GM12878 (cell line): ENCODE results near the gene TIMD4. TPM values are rescaled to one million over a fixed set of nuclear protein-coding genes. Genes with fewer than 3 reads are reported as not detected.

Experiments used
- ASH2L ChIP-seq: fragments of 300-600, 200-600 bp; sonication (generic); IDR thresholded peaks from 2 replicates; pipeline ENCODE4 v1.6.1; 2017; ENCODE audit warnings: low read depth, mild to moderate bottlenecking, borderline replicate concordance
- ATF7 ChIP-seq: fragments of 450-650 bp; IDR thresholded peaks from 2 replicates; pipeline ENCODE4 v1.6.1; 2016; ENCODE audit warnings: low read depth, mild to moderate bottlenecking
- BRCA1 ChIP-seq: IDR thresholded peaks from 2 replicates; pipeline ENCODE4 v1.6.1; 2011; ENCODE audit warnings: low read depth, low read length, improper control_type of control experiment
- CEBPB ChIP-seq, 2 experiments: fragments of 150-350 bp in 1 of 2; IDR thresholded peaks; 2 replicates each; pipeline ENCODE4 v1.6.1; 2012 to 2014; ENCODE audit warnings: low read depth in 2 of 2, low read length in 2 of 2, borderline replicate concordance in 1 of 2, inconsistent platforms in 1 of 2
- FOXK2 ChIP-seq: fragments of 450-650 bp; IDR thresholded peaks from 2 replicates; pipeline ENCODE4 v1.6.1; 2017; ENCODE audit warnings: mild to moderate bottlenecking, moderate library complexity
- IKZF1 ChIP-seq: fragments of 450-650 bp; conservative IDR thresholded peaks from 2 replicates; pipeline ENCODE4 v1.6.1; 2017; ENCODE audit warnings: antibody characterized with exemption, mild to moderate bottlenecking
- JUNB ChIP-seq: IDR thresholded peaks from 2 replicates; pipeline ENCODE4 v1.6.1; 2016; ENCODE audit warnings: antibody characterized with exemption, mild to moderate bottlenecking
- LARP7 ChIP-seq: fragments of 450-650 bp; IDR thresholded peaks from 2 replicates; pipeline ENCODE4 v1.6.1; 2017; ENCODE audit warnings: mild to moderate bottlenecking
- MAX ChIP-seq: IDR thresholded peaks from 2 replicates; pipeline ENCODE4 v1.6.1; 2012; ENCODE audit warnings: low read depth, low read length, improper control_type of control experiment
- MLLT1 ChIP-seq: fragments of 450-650 bp; IDR thresholded peaks from 2 replicates; pipeline ENCODE4 v1.6.1; 2016; ENCODE audit warnings: mild to moderate bottlenecking
- MTA3 ChIP-seq: IDR thresholded peaks from 2 replicates; pipeline ENCODE4 v1.6.1; 2012; ENCODE audit warnings: low read length, inconsistent platforms, borderline replicate concordance
- NFYA ChIP-seq: IDR thresholded peaks from 2 replicates; pipeline ENCODE4 v1.6.1; 2011; ENCODE audit warnings: low read depth, mild to moderate bottlenecking, low read length, improper control_type of control experiment, borderline replicate concordance
- PAX5 ChIP-seq: IDR thresholded peaks from 2 replicates; pipeline ENCODE4 v1.6.1; 2011; ENCODE audit warnings: low read depth, low read length, borderline replicate concordance
- PBX3 ChIP-seq: IDR thresholded peaks from 2 replicates; pipeline ENCODE4 v1.6.1; 2011; ENCODE audit warnings: mild to moderate bottlenecking, low read depth, low read length, moderate library complexity; ENCODE audit not compliant: insufficient replicate concordance
- POLR2AphosphoS5 ChIP-seq: IDR thresholded peaks from 2 replicates; pipeline ENCODE4 v1.6.1; 2011; ENCODE audit warnings: mild to moderate bottlenecking, low read length, inconsistent platforms
- POU2F2 ChIP-seq: IDR thresholded peaks from 3 replicates; pipeline ENCODE4 v1.6.1; 2011; ENCODE audit warnings: low read depth, mild to moderate bottlenecking, low read length, borderline replicate concordance
- RCOR1 ChIP-seq: conservative IDR thresholded peaks from 2 replicates; pipeline ENCODE4 v1.6.1; 2012; ENCODE audit warnings: low read depth, low read length, improper control_type of control experiment
- RELA ChIP-seq: fragments of 450-650 bp; IDR thresholded peaks from 2 replicates; pipeline ENCODE4 v1.8.0; 2014; ENCODE audit warnings: borderline replicate concordance; ENCODE audit not compliant: partially characterized antibody
- SIX5 ChIP-seq: IDR thresholded peaks from 2 replicates; pipeline ENCODE4 v1.6.1; 2011; ENCODE audit warnings: mild to moderate bottlenecking, low read depth, low read length, moderate library complexity; ENCODE audit not compliant: severe bottlenecking
- SMARCA5 ChIP-seq: fragments of 450-650 bp; IDR thresholded peaks from 2 replicates; pipeline ENCODE4 v1.6.1; 2017; ENCODE audit warnings: mild to moderate bottlenecking
- SP1 ChIP-seq: IDR thresholded peaks from one replicate; pipeline ENCODE4 v1.6.1; 2011; ENCODE audit warnings: low read depth, low read length
- SREBF1 ChIP-seq: IDR thresholded peaks from 2 replicates; pipeline ENCODE4 v1.6.1; 2012; ENCODE audit warnings: mild to moderate bottlenecking, low read length
- STAT3 ChIP-seq: IDR thresholded peaks from 2 replicates; pipeline ENCODE4 v1.6.1; 2011; ENCODE audit warnings: low read depth, low read length, improper control_type of control experiment
- SUPT20H ChIP-seq: IDR thresholded peaks from 2 replicates; pipeline ENCODE4 v1.6.1; 2011; ENCODE audit warnings: low read depth, mild to moderate bottlenecking, low read length, moderate library complexity, borderline replicate concordance; ENCODE audit not compliant: control insufficient read depth
- TARDBP ChIP-seq: IDR thresholded peaks from 2 replicates; pipeline ENCODE4 v1.6.1; 2016; ENCODE audit warnings: borderline replicate concordance
- polyA plus RNA-seq, 11 experiments: library from polyadenylated mRNA; depleted of rRNA in 4 of 11; unstranded in 6 of 11; stranded (reverse) in 5 of 11; fragments of >200 nt; fragmentation: Nextera tagmentation in 4 of 11; fragmentation: Illumina TruSeq in 1 of 11; extraction: Ambion mirVana in 4 of 11; extraction: Trizol in 1 of 11; gene quantifications; 1 replicate in 1 of 11; 2 replicates in 10 of 11; pipeline versions ENCODE4 v1.2.1 to v1.2.3, GENCODE V29; 2011 to 2016; ENCODE audit warnings: inconsistent platforms in 2 of 11, missing spikeins in 2 of 11, low read depth in 1 of 11
- total RNA-seq, 4 experiments: library from RNA; depleted of rRNA in 3 of 4; stranded (reverse); fragments of >200 nt in 3 of 4; fragmentation: Illumina TruSeq in 1 of 4; extraction: Trizol in 1 of 4; gene quantifications; 2 replicates each; pipeline versions ENCODE4 v1.2.1 to v1.2.3, GENCODE V29; 2013 to 2021
- TF ChIP-seq, protein P1 (sequence below): fragments of 450-650 bp; IDR thresholded peaks from 2 replicates; pipeline ENCODE4 v1.6.1; 2016; ENCODE audit warnings: mild to moderate bottlenecking
- TF ChIP-seq, protein P2 (sequence below): IDR thresholded peaks from 2 replicates; pipeline ENCODE4 v1.6.1; 2012; ENCODE audit warnings: low read depth, low read length, improper control_type of control experiment

Gene TIMD4
- total and polyA plus RNA-seq, 10 of the 15 experiments (the other 5 are each of a cell fraction or from before 2014, with no cell fraction given), result 1.3 to 15.4 (median 5.3) TPM

DNA sequence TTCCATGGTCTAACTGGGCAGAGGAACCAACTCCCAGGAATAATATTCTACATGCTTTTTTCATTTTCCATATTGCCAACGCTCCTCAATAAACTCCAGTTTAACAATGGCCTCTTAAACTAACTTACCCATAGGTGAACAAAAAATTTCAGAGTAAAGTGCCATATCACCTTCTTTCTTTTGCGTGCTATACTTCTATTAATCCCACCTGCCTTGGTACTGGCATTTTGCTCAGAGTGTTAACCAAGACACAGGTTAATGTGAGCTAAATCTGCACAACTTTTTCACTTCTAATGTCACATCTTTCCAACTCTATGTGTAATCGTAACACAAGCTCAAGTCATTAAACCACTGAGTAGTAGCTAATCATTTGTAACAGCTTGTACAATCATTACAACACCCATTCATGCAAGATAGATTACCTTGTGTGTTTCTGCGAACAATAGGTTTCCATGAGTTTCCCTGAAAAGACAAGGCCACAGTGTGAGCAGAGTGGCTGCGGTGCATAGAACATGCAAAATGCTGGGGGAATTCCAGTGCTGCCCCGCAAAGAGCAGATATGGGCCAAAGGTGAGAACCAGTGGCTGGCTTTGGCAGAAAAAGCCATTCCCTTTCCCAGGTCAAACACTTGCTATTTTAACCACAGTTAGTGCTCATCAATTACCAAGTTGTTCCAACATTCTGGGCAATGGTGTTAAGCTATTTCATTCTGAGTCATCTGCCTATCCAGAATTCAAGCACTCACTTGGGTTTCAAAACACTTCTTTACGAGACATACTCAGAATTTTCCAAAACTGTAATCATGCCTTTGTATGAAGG lies 42.8 kb downstream of the TIMD4 start (continued):
- TF ChIP-seq MLLT1 (peak; percentile 87), SIX5 (no peak), PBX3 (no peak), SMARCA5 (peak; percentile 76), CEBPB (IDR thresholded peaks at IDR 0.05; ENCODE audit: borderline replicate concordance in 1 of 2, low read depth in 2 of 2, low read length in 2 of 2) (0 out of 4 replicates have a peak, but pooled peaks of 1 of the 2 experiments have one; percentile 46), MTA3 (no peak), SUPT20H (no peak), RELA (peak; percentile 93), LARP7 (no peak), ASH2L (no peak), JUNB (peak; percentile 79), ATF7 (peak; percentile 84), PAX5 (peak; percentile 72; the same call in 1 of the 2 replicates), FOXK2 (no peak), IKZF1 (peak; percentile 100), STAT3 (peak; percentile 90; the same call in 1 of the 2 replicates), RCOR1 (no peak), BRCA1 (no peak), POU2F2 (peak; percentile 87; the same call in 2 of the 3 replicates), POLR2AphosphoS5 (peak; percentile 79), SREBF1 (no peak), TARDBP (no peak), SP1 (peak; percentile 9), MAX (no peak), NFYA (no peak)
- TF ChIP-seq, protein P1, sequence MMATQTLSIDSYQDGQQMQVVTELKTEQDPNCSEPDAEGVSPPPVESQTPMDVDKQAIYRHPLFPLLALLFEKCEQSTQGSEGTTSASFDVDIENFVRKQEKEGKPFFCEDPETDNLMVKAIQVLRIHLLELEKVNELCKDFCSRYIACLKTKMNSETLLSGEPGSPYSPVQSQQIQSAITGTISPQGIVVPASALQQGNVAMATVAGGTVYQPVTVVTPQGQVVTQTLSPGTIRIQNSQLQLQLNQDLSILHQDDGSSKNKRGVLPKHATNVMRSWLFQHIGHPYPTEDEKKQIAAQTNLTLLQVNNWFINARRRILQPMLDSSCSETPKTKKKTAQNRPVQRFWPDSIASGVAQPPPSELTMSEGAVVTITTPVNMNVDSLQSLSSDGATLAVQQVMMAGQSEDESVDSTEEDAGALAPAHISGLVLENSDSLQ, result peak; percentile 39; the same call in 1 of the 2 replicates
- TF ChIP-seq, protein P2, sequence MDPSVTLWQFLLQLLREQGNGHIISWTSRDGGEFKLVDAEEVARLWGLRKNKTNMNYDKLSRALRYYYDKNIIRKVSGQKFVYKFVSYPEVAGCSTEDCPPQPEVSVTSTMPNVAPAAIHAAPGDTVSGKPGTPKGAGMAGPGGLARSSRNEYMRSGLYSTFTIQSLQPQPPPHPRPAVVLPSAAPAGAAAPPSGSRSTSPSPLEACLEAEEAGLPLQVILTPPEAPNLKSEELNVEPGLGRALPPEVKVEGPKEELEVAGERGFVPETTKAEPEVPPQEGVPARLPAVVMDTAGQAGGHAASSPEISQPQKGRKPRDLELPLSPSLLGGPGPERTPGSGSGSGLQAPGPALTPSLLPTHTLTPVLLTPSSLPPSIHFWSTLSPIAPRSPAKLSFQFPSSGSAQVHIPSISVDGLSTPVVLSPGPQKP, result no peak
